NCI-H345 (cell line): ENCODE measurements around the gene LCT.

Source experiments
- DNase-seq: peaks from one replicate; lab custom pipeline; 2025; lab: John Stamatoyannopoulos, UW

Gene LCT

GRCh38 chr2:135742325-135742757, 94.6 kb downstream of the LCT start:
- DNase-seq: peak; percentile 46

GRCh38 chr2:135741395-135742324, 95.3 kb downstream of the LCT start, which contains the start of gene UBXN4:
UBXN4 (plus strand) TSS chr2:135741855; CDS start chr2:135741930, 75 bp downstream.
- peak; percentile 99 for DNase-seq

DNA sequence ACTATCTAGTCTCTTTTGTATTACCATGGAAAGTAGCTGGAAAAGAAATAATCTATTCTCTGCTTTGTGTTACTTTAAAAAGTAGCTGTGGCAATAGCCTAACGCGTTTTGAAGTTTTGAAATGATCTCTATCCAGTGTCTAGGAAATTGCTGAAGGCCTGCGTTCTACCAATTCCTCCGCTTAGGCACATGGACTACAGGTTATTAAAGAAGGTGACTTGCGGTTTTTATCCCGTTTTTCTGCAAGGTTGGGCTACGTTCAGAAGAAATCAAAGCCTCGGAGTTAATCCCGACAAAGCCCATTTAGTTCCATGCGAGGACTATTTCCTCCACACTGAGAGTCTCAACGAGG, 96.0 kb downstream of the LCT start:
- DNase-seq: no peak

DNA sequence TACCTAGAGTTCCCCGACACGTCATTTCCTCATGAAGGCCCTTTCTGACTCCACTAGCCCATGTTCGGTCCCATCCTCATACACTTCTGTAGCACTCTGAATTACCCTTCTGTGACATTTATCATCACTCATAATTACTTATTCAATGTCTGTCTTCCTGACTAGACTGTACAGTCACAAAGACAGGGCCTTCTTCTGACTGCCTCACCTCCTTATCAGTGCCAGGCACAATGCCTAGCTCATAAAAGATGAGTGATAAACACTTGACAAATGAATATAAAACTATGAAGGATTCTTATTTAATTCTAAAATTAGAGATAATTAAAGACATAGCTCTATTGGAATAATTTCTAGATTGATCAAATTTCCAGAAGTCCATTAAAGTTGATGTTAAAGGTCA, 96.8 kb downstream of the LCT start:
- DNase-seq: no peak
